AG10803 (cell line): ENCODE data around the gene MSI2.

Experiments used
- DNase-seq: peaks from one replicate; pipeline ENCODE4 v3.0.0; 2010; ENCODE audit warnings: low read depth
- H3K4me3 ChIP-seq: 2 replicates; pipeline ENCODE4 v1.5.1; 2011; ENCODE audit warnings: mild to moderate bottlenecking, low read length, control low read depth
- TF ChIP-seq, protein P1 (sequence below): conservative IDR thresholded peaks from 2 replicates; pipeline ENCODE4 v1.5.1; 2011; ENCODE audit warnings: mild to moderate bottlenecking, low read length, control low read depth, inconsistent platforms

The MSI2 gene

GRCh38 chr17:57352665-57353175, 96.4 kb downstream of the MSI2 start:
- TF ChIP-seq, protein P1, sequence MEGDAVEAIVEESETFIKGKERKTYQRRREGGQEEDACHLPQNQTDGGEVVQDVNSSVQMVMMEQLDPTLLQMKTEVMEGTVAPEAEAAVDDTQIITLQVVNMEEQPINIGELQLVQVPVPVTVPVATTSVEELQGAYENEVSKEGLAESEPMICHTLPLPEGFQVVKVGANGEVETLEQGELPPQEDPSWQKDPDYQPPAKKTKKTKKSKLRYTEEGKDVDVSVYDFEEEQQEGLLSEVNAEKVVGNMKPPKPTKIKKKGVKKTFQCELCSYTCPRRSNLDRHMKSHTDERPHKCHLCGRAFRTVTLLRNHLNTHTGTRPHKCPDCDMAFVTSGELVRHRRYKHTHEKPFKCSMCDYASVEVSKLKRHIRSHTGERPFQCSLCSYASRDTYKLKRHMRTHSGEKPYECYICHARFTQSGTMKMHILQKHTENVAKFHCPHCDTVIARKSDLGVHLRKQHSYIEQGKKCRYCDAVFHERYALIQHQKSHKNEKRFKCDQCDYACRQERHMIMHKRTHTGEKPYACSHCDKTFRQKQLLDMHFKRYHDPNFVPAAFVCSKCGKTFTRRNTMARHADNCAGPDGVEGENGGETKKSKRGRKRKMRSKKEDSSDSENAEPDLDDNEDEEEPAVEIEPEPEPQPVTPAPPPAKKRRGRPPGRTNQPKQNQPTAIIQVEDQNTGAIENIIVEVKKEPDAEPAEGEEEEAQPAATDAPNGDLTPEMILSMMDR: no peak
- DNase-seq: no peak
- no peak overlapping the region for H3K4me3 ChIP-seq

GRCh38 chr17:57354673-57355072, 98.3 kb downstream of the MSI2 start:
- DNase-seq: no peak
- no peak overlapping the region for H3K4me3 ChIP-seq
- TF ChIP-seq, protein P1: no peak

- no peak overlapping the region for H3K4me3 ChIP-seq
- TF ChIP-seq, protein P1: no peak
- DNase-seq: no peak
These were observed 99.0 kb downstream of the MSI2 start for GRCh38 chr17:57355090-57355859.

- no peak for DNase-seq
- TF ChIP-seq, protein P1: no peak
- no peak overlapping the region for H3K4me3 ChIP-seq
These were observed 99.9 kb downstream of the MSI2 start for GRCh38 chr17:57356153-57356718.

- no peak overlapping the region for H3K4me3 ChIP-seq
- DNase-seq: no peak
- TF ChIP-seq, protein P1: no peak
These were observed 100.5 kb downstream of the MSI2 start for GRCh38 chr17:57356719-57357391.

DNA sequence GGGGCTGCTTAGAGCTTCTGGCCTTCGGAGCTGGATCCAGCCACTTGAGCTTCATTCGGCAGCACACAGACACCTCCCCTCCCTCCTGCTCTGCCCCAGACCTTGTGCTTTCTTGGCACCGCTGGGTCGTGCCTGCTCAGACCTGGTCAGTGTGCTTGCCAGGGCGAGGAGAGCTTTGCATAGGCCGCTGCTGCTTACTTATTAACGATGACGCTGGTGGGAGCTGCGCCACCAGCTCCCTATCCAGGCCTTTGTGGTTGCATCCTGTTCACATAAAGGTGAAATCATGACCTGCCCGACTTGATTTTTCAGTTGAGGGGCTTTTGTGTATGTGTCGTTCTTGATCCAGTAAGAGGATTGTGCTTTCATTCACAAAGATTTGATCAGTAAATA, 101.1 kb downstream of the MSI2 start:
- TF ChIP-seq, protein P1: no peak
- no peak overlapping the region for H3K4me3 ChIP-seq
- no peak for DNase-seq
